Thyroid gland (tissue), 4 donors: ENCODE measurements around the gene ZNF622.

Experiments
- CTCF ChIP-seq, 6 experiments: fragments of 200-600 bp in 3 of 6; fragments of 450-650 bp in 3 of 6; sonication (generic) in 3 of 6; IDR thresholded peaks; one replicate each; pipeline ENCODE4 v1.5.1; 2016 to 2019; ENCODE audit warnings: antibody characterized with exemption in 6 of 6, mild to moderate bottlenecking in 2 of 6, inconsistent platforms in 1 of 6, moderate library complexity in 1 of 6
- POLR2A ChIP-seq, 2 donors: fragments of 450-650 bp; IDR thresholded peaks; one replicate each; pipeline ENCODE4 v1.6.1; 2017; ENCODE audit warnings: antibody characterized with exemption in 2 of 2, mild to moderate bottlenecking in 2 of 2, moderate library complexity in 1 of 2

GRCh38 chr5:16492398-16493140 is 27.0 kb upstream of the ZNF622 start:
- TF ChIP-seq CTCF (IDR thresholded peaks at IDR 0.05) = no peak
- no peak for TF ChIP-seq POLR2A (IDR thresholded peaks at IDR 0.05)
